ENCODE data around the gene MRM2. TPM values are rescaled to one million over a fixed set of nuclear protein-coding genes. Genes with fewer than 3 reads are reported as not detected.

The MRM2 gene
- total and polyA plus RNA-seq, 4 donors: 9.7 to 14.9 (median 11.8) TPM

DNA sequence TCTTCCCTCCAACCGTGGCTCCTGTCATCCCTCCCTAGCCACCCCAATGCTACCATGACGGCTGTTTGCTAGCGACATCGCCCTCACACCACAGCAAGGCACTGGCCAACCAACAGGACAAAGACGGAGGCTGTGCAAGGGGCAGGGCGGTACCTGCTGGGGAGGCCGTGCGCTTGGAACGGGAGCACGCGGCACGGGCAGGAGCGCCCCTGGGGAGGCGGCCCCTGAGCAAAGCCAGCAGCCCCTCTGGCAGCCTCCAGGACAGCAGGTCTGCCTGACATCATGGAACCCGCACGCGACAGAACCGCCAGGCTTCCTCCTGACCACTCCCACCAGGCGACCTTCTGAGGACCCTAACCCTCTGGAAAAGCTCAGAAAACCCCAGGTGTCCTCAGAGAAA lies 22.0 kb downstream of the MRM2 start:
- DNase-seq (ENCODE audit: low spot score): no peak
- TF ChIP-seq SP1 (IDR thresholded peaks at IDR 0.05) (no peak), FOXA1 (IDR thresholded peaks at IDR 0.05) (no peak), EGR1 (IDR thresholded peaks at IDR 0.05; ENCODE audit: low read depth in 2 of 2) (no peak), MAX (IDR thresholded peaks at IDR 0.05) (no peak), GABPA (IDR thresholded peaks at IDR 0.05 in 1 of 2, conservative IDR thresholded peaks at IDR 0.05 in 1 of 2) (no peak)
- H3K4me1 ChIP-seq (ENCODE audit: control insufficient read depth in 4 of 4, insufficient read depth in 4 of 4, low read length in 3 of 4): no peaks in the 10 kb centered on the region
- H3K27me3 ChIP-seq (ENCODE audit: control insufficient read depth in 4 of 4, insufficient read depth in 4 of 4, low read length in 3 of 4): no peaks in the 10 kb centered on the region
- H3K9me3 ChIP-seq (ENCODE audit: control insufficient read depth in 4 of 4, low read length in 3 of 4): no peaks in the 10 kb centered on the region
- H3K36me3 ChIP-seq (ENCODE audit: control insufficient read depth in 4 of 4, insufficient read depth in 3 of 4, low read depth in 1 of 4, low read length in 3 of 4): peaks cover 3 to 47% (median 20%) of the 10 kb centered on the region in 4 donors
- WGBS: 97% methylated on average over 19 of the region's 19 CpGs
- no peak overlapping the region for H3K27ac ChIP-seq (ENCODE audit: low read depth in 1 of 2, low read length in 2 of 2)
- H3K9ac ChIP-seq (ENCODE audit: low read depth in 1 of 2, low read length in 2 of 2): no peak overlapping the region
- H3K4me3 ChIP-seq (ENCODE audit: low read depth in 1 of 3, low read length in 3 of 3): no peak overlapping the region

GRCh38 chr7:2219606-2220005 lies 22.4 kb downstream of the MRM2 start:
- Histone ChIP-seq H3K4me1 (ENCODE audit: control insufficient read depth in 4 of 4, insufficient read depth in 4 of 4, low read length in 3 of 4) (no peaks in the 10 kb centered on the region), H3K9me3 (ENCODE audit: control insufficient read depth in 4 of 4, low read length in 3 of 4) (no peaks in the 10 kb centered on the region), H3K27ac (ENCODE audit: low read depth in 1 of 2, low read length in 2 of 2) (no peak overlapping the region), H3K36me3 (ENCODE audit: control insufficient read depth in 4 of 4, insufficient read depth in 3 of 4, low read depth in 1 of 4, low read length in 3 of 4) (peaks cover 3 to 48% (median 20%) of the 10 kb centered on the region in 4 donors), H3K27me3 (ENCODE audit: control insufficient read depth in 4 of 4, insufficient read depth in 4 of 4, low read length in 3 of 4) (no peaks in the 10 kb centered on the region), H3K4me3 (ENCODE audit: low read depth in 1 of 3, low read length in 3 of 3) (no peak overlapping the region), H3K9ac (ENCODE audit: low read depth in 1 of 2, low read length in 2 of 2) (no peak overlapping the region)
- DNase-seq (ENCODE audit: low spot score): no peak
- TF ChIP-seq, protein P1, sequence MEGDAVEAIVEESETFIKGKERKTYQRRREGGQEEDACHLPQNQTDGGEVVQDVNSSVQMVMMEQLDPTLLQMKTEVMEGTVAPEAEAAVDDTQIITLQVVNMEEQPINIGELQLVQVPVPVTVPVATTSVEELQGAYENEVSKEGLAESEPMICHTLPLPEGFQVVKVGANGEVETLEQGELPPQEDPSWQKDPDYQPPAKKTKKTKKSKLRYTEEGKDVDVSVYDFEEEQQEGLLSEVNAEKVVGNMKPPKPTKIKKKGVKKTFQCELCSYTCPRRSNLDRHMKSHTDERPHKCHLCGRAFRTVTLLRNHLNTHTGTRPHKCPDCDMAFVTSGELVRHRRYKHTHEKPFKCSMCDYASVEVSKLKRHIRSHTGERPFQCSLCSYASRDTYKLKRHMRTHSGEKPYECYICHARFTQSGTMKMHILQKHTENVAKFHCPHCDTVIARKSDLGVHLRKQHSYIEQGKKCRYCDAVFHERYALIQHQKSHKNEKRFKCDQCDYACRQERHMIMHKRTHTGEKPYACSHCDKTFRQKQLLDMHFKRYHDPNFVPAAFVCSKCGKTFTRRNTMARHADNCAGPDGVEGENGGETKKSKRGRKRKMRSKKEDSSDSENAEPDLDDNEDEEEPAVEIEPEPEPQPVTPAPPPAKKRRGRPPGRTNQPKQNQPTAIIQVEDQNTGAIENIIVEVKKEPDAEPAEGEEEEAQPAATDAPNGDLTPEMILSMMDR (IDR thresholded peaks at IDR 0.05; ENCODE audit: low read depth, low read length, missing input control): no peak
- TF ChIP-seq JUND (IDR thresholded peaks at IDR 0.05) (no peak), HNF4A (conservative IDR thresholded peaks at IDR 0.05) (no peak), FOXA1 (IDR thresholded peaks at IDR 0.05) (no peak), REST (IDR thresholded peaks at IDR 0.05) (no peak)
- TF ChIP-seq, protein P2, sequence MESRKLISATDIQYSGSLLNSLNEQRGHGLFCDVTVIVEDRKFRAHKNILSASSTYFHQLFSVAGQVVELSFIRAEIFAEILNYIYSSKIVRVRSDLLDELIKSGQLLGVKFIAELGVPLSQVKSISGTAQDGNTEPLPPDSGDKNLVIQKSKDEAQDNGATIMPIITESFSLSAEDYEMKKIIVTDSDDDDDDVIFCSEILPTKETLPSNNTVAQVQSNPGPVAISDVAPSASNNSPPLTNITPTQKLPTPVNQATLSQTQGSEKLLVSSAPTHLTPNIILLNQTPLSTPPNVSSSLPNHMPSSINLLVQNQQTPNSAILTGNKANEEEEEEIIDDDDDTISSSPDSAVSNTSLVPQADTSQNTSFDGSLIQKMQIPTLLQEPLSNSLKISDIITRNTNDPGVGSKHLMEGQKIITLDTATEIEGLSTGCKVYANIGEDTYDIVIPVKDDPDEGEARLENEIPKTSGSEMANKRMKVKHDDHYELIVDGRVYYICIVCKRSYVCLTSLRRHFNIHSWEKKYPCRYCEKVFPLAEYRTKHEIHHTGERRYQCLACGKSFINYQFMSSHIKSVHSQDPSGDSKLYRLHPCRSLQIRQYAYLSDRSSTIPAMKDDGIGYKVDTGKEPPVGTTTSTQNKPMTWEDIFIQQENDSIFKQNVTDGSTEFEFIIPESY (IDR thresholded peaks at IDR 0.05): no peak
- 96% methylated on average over 8 of the region's 8 CpGs for WGBS
